GM18907 (cell line): ENCODE data around the gene KLHL40.

Experiments used
- ATAC-seq: cut with Tn5 transposase; IDR thresholded peaks from one replicate; pipeline ENCODE4 v1.9.1; 2021; ENCODE audit warnings: mild to moderate bottlenecking, moderate library complexity; ENCODE audit not compliant: unreplicated experiment

KLHL40 gene

DNA sequence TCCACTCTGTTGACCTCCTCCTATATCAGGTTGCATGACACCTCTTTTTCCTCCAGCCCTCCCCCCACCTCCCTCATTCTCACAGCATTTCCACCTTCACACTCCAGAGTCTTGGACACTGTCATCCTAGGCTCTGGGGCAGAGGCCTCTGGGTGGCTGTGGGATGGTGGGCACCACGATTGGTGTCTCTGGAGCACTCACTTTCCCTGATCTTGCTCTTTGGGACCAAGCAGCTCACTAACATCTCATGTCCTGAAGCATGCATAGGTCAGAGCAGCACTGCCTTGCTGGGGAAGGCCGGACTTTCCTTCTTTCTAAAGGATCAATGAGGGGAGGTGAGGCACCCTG, 16.9 kb upstream of the KLHL40 start:
- ATAC-seq: no peak

- no peak for ATAC-seq
Measured at GRCh38 chr3:42668793-42669217, 16.5 kb upstream of the KLHL40 start.

DNA sequence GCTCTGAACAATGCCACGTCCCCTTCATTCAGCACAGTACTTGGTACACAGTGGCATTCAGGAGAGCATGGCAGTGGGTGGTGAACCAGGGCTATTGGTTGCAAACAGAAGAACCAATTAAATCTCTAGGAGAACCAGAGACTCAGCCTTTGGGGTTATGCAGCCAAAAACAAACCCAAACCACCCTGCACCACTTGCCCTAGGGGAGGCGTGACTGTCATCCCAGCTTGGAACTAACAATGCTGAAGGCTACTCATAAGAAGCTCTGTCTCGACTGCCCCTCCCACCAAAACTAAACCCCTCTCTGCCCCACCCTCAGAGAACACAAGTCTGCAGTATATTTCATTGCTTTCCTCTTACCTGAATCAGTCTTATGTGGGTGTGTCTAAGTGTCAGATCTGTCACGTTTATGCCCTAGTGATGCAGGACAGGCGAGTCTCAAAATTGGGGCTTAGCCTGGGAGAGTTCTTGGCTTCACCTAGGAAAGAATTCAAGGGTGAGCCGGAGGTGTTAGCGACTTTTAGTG, 15.2 kb upstream of the KLHL40 start:
- ATAC-seq: no peak

DNA sequence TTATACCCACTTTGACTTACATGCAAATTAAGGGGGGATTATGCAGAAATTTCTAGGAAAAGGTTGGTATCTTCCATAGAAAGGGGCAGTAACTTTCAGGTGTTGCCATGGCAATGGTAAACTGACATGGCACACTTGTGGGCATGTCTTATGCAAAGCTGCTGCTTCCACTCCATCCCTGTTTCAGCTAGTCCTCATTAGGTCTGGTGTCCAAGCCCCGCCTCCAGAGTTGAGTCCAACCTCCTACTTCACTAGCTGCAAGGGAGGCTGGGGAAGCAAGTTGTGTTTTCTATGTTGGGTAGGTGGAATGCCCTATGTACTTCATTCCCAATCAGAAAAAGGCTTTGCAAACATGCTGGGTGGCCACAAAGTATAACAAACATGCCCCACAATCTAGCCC, 14.7 kb upstream of the KLHL40 start:
- ATAC-seq: no peak

DNA sequence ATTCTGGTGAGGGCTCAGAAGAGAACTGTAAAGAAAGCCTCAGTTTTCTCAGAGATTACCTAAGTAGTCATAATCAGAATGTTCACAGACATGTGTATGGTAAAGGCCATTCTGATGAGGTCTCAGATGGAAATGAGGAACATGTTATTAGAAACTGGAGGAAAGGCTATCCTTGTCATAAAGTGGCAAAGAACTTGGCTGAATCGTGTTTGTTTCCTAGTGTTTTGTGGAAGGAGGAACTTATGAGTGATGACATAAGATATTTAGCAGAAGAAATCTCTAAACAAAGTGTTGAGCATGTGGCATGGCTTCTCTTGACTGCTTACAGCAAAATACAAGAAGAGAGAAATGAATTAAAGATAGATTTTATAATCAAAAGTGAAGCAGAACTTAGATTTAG, 12.8 kb upstream of the KLHL40 start:
- no peak for ATAC-seq

GRCh38 chr3:42673082-42673481, 12.3 kb upstream of the KLHL40 start:
- no peak for ATAC-seq

GRCh38 chr3:42674146-42674545, 11.2 kb upstream of the KLHL40 start:
- ATAC-seq: no peak

- ATAC-seq: no peak
Measured at GRCh38 chr3:42675909-42676308, 9.4 kb upstream of the KLHL40 start.

DNA sequence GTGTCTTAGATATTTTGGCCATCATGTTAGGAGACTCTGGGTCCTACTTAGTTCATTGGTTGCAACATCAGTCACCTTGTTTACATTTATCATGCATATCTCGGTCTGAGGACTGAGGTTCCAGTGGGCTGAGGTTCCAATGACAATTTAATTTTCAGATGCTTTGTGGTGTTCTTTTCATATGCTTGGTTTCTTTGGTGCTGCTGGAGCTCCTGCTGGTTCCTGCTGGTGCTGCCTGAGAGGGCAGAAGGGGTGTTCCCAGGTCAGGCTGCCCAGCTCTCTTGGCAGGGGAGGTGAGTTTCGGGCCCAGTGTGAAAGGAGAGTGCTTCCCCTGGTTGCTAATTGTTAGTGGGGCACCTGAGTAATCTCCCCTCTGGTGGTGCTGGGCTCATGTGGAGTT, 6.9 kb upstream of the KLHL40 start:
- no peak for ATAC-seq

GRCh38 chr3:42680271-42680670, 5.1 kb upstream of the KLHL40 start:
- ATAC-seq: no peak

GRCh38 chr3:42680806-42681205, 4.5 kb upstream of the KLHL40 start:
- ATAC-seq: no peak

- no peak for ATAC-seq
Measured at GRCh38 chr3:42681361-42682038, 3.8 kb upstream of the KLHL40 start.

GRCh38 chr3:42682301-42683070, 2.9 kb upstream of the KLHL40 start:
- ATAC-seq: no peak

DNA sequence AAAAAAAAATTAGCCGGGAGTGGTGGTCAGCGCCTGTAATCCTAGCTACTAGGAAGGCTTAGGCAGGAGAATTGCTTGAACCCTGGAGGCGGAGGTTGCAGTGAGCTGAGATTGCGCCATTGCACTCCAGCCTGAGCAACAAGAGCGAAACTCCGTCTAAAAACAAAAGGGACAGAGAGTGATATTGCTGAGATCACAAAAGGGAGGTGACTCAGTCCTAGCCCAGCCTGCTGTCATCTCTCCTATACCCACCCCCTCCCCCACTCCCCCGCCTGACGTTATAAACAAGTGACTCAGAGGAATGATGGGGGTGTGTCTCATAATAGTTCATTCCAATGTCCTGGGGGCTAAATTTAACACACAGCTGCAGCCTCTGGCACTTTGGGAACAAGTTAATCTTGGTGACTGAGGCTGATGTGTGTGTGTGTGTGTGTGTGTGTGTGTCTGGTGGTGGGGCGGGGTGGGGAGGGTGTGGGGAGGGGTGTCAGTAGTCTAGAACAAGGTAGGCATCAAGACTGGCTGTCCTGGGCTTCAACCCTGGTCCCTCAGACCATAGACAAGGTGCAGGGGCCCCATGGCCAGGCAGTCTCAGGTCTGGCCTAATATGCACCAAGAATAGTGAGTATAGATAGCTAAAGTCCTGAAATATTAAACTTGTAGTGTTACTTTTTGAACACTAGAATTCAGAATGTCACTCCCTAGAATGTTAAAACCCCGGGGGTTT, 1.3 kb upstream of the KLHL40 start:
- ATAC-seq: no peak

DNA sequence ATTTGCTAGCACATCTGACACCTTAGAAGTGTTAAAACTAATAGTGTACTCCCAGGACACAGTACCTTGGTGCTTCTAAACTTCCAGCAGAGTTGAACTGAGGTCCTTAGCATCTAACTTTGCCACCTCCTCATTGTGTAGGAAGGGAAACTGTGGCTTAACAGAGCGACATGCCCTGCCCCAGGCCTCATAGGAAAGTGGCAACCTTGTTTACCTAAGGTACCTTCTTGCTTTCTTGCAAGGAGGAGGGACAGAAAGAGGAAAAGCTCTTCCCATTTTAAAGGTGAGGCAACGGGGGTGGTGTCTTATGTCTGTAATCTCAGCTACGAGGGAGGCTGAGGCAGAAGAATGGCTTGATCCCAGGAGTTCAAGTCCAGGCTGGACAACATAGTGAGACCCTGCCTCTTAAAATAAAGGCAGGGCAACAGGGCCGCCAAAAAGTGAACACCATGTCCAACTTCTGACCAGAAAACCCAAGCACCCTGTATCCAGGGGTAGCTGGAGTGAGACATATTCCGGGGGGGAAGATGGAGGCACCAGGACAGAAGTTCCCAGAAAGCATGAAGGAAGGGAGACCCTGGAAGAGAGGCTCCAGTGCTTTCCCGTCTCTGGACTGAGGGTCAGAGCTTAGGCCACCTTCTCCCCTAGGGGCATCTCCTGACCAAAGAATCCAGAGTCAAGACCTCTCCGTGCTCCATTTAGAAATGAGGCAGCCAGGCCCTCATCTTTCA, 540 bp upstream of the KLHL40 start:
- no peak for ATAC-seq

GRCh38 chr3:42685891-42686820, 819 bp downstream of the KLHL40 start:
- ATAC-seq: no peak

- ATAC-seq: no peak
Measured at GRCh38 chr3:42686832-42687650, 1.7 kb downstream of the KLHL40 start.

DNA sequence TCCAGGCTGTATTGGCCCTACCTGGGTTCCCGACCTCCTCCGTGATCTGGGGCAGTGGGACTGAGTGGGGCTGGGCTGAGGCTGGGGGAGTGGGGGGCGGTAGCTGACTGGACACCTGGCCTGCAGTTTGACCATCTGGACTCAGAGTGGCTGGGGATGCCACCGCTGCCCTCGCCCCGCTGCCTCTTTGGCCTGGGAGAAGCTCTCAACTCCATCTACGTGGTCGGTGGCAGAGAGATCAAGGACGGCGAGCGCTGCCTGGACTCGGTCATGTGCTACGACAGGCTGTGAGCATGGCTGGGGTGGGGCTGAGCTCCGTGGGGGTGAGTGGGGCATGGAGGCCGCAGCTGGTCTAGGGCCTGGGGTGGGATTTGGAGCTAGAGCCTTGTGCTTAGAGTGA, 2.7 kb downstream of the KLHL40 start:
- no peak for ATAC-seq
